HG02852 (cell line): ENCODE results near the gene ATP9A.
"Not testable (repeated sequence)": the region's sequence is repeated elsewhere in the genome, so short reads cannot be mapped to it uniquely, and the experiment has no call there.

Experiments used
- ATAC-seq: cut with Tn5 transposase; IDR thresholded peaks from one replicate; pipeline ENCODE4 v1.9.1; 2021; ENCODE audit warnings: mild to moderate bottlenecking, moderate library complexity; ENCODE audit not compliant: unreplicated experiment

ATP9A gene

DNA sequence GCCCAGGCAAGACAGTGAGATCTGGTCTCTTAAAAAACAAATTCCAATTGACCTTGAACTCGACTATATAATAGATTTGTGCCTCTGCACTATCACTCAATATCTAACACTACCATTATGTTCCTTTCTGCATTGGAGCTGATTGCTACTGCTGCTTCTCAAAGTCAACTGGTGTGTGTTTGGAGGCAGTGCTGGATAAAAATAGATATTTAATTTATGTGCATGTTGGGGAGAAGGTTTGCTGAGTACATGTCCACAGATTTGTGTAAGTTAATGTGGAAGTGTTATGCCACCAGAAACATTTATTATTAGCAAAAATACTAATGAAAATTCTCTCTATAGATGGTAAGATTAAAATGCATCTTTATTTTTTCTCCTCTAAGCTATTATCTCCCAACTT is 39.5 kb downstream of the ATP9A start:
- ATAC-seq = no peak

DNA sequence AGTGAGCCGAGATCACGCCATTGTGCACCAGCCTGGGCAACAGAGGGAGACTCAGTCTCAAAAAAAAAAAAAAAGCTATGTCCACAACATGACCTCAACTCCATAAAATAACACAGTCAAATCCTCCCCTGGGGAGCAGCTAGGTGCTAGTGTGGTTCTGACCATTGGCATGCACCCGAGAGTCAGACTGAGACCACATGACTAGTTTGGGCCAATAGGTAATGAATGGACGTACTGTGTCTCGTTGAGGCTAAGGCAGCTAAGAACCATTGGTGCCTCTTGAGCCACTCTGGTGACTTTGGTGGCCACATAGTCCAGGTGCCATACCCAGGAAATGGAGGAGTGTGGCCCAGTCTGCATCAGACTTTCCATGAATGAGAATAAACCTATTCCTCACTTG is 40.3 kb downstream of the ATP9A start:
- ATAC-seq = no peak

DNA sequence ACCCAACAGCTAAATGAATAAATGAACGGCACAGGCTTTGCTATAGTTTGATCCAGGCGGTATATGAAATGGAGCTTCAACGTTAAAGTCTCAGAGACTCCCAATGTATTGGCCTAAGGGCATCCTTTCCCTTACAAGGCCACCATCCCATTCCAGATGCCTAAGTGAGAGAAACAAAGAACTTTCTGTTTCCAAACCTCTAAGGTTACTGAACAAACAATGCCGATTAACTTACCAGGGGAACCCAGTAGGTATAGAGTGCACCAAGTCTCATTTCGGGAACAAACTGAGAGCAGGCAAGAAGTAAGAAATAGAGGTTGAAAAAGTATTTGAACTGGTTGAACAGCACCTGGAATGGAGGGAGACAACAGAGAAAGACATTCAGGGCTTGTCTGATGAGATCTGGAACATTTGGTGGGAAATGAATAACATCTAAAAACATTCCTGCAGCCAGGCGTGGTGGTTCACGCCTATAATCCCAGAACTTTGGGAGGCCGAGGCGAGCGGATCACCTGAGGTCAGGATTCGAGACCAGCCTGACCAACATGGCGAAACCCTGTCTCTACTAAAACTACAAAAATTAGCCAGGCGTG is 42.5 kb downstream of the ATP9A start:
- ATAC-seq = no peak

DNA sequence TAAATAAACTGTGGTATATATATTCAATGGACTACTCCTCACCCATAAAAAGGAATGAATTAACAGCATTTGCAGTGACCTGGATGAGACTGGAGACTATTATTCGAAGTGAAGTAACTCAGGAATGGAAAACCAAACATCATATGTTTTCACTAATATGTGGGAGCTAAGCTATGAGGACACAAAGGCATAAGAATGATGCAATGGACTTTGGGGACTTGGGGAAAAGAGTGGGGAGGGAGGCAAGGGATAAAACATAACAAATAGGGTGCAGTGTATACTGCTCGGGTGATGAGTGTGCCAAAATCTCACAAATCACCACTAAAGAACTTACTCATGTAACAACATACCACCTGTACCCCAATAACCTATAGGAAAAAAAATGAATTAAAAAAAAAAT is 45.2 kb downstream of the ATP9A start:
- ATAC-seq = not testable (repeated sequence)

DNA sequence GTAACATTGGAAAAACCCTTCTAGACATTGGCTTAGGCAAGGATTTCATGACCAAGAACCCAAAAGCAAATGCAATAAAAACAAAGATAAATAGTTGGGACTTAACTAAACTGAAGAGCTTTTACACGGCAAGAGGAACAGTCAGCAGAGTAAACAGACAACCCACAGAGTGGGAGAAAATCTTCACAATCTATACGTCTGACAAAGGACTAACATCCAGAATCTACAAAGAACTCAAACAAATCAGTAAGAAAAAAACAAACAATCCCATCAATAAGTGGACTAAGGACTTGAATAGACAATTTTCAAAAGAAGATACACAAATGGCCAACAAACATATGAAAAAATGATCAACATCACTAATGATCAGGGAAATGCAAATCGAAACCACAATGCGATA is 45.9 kb downstream of the ATP9A start:
- not testable (repeated sequence) for ATAC-seq

DNA sequence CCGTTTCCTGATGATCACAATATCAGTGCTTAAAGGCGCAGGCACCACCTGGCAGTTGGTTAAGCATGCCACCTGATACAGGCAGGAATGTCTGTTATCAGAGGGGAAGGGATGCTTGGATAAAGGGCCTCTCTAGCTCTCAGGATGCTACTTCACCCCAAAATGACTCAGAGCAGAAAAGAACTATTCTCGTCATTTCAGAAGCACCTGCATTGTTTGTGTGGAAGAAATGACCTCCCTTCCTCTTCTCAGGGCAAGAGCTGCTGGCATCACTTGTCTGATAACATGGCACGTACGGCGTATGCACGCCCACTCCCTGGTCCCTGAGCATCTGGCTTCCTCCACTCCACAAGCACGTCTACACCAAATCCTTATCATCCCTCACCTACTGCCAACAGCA is 47.3 kb downstream of the ATP9A start:
- ATAC-seq = no peak

DNA sequence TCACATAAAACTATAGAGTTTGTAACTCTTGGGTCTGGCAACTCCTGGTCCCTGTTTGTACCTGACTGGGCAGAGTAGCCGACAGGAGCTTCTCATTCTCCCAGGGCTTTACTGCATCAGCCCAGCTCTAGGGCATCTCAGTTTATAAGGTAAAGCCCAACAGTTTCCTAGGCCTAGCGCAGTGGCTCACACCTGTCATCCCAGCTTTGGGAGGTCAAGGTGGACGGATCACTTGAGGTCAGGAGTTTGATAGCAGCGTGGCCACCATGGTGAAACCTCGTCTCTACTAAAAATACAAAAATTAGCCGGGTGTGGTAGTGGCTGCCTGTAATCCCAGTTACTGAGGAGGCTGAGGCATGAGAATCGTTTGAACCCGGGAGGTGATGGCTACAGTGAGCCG is 47.8 kb downstream of the ATP9A start:
- no peak for ATAC-seq

DNA sequence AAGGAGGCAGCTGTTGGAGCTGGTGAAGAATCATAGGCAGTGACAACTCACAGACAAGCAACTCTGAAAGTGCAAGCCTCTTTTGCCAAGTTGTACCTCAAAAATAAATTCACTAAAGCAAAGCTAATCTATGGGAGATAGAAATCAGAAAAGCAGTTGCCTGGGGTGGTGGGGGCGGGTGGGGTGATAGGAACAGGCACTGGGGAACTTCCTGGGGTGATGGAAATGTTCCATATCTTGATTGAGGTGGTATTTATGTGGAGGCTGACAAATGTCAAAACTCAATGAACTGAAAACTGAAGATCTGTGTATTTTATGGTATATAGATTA is 52.4 kb downstream of the ATP9A start:
- no peak for ATAC-seq

DNA sequence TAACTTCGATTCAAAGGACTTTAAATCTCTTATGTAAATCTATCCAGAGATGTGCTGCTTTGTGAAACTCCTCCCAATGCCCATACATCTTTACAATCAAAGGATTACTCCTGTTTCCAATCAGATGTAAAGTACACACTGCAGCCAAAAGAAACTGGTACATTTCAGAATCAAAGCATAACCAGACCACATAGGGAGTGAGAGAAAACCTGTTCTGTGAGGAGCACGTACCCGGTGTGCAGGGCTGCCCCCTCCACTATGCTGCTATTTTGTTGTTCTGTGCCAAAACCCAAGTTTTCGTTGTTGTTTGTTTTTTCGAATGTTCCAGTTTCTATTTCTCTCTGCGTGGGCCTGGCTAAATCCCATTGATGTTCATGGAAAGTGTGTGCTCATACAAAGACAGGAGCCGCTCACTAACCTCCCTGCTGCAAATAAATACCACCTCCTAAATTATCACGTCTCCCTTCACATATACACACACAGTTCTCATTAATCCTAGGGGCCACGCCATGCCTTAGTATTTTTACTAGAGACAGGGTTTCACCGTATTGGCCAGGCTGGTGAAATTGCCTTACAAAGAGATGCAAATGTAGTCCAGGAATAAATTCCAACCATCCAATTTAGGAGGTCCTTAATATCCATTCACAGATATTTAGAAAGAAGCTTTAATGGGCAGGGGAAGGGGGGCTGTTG is 52.9 kb downstream of the ATP9A start:
- ATAC-seq = no peak

DNA sequence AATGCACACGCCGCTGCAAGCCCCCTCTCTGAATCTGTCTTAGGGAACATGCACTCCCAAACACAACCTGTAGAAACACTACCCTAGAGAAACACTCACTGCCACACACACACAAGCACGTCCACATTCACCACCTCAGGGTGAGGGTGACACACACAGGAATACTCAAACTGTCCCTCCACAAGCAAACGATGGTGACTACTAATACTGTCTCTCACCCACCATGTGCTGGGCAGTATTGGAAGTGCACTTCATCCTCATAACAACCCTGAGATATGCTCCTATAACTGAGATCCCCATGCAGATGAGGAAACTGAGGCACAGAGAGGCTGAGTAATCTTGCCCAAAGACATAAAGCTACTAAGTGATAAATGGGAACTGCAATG is 55.0 kb downstream of the ATP9A start:
- ATAC-seq = no peak

DNA sequence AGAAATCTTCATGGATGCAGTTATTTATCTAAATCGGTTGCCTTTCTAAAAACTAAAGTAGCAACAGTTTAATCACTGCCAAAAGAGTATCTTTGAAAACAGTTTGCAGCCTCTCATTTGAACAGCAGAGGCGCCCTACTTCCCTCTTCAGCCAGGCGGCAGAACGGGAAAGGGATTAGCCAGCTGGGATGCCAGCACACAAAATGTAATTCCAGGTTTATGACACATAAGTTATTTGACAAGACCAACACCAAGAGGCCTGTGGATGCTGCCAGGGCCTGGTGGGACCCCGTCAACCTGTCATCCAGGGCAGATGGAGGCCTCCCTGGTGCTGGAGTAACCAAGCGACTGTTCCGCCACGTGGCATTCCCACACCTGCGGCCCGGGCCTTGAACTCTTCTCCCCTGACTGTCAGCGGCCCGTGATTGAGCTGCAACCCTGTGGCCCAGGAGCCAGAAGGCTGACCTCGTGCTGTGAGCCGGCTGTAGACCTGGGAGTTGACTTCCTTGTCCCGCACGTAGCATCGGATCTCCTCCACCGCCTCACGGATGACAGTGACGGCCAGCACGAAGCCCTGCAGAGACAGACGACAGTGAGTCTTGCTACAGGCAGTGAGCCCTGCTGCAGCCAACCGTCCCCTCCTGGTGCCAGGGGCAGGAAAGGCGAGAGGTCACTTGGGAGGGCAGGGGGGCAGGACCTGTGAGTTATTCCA is 55.5 kb downstream of the ATP9A start:
- no peak for ATAC-seq

DNA sequence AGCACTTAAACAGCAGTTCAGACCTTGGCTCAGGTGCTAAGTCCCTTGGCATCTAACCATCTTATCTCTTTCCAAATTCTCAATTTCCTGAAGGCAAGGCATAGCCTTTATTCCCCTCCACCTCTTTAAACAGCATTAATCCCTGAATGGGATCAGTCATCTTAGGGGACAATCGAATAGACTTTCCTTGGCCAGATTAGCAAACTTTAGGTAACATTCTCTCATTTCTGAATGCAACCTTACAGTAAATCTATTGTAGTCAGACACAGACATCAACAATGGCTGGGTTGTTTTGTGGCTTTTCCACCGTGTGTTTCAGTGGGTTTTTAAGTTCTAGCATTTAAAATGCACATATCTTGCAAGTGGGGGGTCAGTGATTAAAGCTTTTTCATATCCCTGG is 56.8 kb downstream of the ATP9A start:
- ATAC-seq = no peak

DNA sequence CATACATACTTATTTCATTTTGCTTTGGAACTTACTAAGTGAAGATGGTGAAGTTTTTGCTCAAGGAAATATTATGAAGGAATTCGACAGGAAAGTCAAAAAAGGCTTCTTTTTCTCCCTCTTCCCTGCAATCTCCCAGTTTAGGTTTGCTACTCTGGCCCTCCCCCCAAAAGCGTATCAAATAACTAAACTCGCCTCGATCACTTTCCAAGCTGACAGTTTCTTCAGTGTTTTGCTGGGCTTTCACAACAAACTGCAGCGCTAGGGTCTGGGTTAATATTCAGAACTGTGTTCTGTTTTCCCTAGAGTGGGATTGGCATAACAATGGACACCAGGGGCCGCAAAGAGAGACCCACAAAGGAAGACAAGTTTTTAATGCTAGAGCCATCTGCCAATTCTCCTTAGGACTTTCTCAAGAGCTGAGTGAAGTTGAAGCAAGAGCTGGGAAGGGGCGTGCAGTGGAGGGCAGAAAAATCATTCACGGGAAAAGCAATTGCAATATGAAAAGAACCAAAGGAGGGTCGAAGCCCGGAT is 57.8 kb downstream of the ATP9A start:
- no peak for ATAC-seq

DNA sequence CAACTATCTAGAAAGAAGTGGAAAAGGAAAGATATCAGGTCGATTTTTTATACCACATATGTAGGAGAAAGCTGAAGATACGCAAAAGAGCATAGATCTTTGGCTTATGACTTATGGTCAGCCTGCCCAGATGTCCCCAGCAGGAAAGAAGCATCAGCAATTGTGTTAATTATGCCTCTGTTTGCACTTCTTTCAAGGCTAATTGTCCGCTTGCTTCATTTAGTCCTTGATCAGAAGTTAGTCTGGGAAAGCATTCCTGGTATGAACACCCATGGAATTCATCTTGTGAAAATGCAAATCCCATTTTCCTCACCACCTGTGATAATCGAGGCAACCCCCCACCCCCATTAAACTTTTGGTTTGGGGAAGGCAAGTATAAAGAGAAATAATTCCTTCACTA is 62.8 kb downstream of the ATP9A start:
- ATAC-seq = no peak

DNA sequence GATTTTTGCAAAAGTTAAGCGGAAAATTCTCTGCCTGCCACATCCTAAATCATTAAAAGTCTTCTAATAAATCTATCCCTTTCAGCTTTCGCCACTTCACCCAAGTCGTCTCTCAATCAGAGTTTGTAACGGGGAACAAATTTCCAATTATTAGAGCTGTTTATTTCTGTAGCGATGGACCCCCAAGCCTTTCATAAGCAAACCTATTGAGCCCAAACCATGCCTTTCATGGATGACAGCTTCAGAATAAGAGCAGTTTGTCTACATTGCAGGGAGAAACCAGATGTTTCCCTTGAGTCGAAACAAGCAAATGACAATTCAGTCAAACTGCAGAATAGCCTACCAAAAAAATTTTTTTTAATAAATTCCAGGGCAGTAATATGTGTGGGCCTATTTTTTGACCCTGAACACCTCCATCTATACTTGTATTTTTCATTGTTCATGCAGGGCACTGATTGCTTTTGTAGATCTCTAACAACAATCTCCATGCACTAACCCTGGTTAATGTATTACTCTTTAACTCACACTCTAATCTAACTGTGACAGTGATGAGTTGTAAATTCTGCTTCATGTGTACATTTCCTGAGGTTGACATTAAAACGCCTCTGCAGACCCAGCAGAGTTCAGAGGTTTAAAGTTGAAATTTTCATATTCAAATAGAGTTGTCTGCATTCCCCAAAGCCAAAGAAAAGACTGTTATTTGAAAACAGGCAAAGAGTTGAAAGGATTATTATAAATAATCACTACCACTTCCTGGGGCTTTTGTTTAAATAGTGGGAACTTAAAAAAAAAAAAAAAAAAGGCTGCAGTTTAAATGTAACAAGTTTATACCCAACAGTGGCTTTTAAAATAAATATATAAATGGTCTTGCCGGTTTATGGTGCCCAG is 64.5 kb downstream of the ATP9A start:
- ATAC-seq = no peak

DNA sequence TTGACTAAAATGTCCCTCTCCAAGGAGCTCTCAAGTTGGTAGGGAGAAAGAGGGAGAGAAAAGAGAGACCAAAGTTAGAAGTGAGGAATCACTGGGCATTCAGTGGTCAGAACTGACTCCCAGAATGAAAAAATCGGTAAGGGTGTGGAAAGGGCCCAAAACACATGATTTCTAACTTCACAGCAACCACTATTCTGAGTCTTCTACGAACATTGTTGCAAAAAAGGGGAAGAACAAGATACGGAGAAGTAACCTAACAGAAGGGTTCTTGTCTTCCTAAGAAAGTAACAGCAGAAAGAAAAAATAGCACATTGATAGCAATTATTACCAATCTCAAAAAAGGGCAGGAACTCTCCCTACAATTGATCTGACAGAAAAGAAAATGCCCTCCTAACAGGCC is 65.6 kb downstream of the ATP9A start:
- no peak for ATAC-seq

DNA sequence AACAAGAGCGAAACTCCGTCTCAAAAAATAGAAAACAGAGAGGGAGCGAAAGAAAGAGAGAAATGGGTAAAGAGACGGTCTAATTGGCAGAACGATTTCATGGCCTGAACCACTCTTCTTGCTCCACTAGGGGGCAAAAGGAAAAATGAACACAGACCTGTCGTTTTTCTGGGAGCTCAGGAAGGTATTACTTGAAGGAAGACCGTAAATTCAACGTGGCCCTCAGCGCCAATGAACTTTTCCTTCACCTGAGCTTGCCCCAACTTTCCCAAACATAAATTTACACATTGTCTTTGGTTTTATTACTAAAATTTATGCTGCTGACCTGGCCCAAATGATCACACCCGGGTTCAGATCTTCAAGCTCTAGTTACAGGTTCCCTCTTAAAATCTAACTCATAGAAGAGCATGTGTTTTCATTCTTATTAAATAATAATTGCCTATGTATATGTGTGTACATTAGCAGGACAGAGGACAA is 67.3 kb downstream of the ATP9A start:
- no peak for ATAC-seq

DNA sequence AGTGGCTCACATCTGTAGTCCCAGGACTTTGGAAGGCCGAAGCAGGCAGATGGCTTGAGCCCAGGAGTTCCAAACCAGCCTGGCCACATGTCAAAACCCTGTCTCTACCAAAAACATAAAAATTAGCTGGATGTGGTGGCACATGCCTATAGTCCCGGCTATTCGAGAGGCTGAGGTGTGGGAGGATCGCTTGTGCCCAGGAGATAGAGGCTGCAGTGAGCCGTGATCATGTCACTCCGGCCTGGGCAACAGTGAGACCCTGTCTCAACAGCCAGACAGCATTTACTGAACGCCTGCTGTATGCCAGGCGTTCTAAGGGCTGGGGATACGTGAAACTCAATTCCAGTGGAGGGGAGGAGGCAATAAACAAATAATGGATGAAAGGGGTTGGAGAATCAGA is 69.9 kb downstream of the ATP9A start:
- ATAC-seq = no peak

DNA sequence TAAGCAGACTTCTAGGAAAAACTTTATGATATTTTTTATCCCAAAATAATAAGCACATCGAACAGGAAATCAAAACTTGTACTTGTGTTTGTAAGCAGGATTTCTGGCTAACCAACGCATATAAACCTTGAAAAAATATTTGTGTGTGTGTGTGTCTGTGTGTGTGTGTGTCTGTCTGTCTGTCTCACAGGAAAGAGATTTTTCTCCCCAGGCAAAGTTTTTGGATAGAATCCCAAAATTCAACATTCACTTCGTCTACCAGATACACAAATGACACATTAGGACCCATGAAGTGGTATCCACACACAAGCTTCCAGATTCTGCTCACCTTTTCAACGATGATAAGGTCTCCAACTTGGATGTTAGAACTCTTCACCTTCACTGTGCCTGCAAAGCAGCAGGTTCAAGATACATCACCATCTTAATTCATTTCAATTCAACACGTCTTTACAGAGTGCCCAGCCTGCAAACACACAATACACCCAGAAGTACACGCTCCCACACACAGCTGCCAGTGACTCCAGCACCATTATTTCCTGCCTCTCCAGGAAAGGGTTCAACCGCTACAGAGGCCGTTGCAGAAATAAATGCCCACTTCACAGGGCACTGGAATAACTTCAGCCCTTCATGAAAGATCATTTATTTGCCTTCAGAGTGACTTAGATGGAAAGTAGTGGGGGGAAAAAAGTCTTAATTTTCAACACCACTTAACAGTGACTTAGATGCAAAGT is 70.9 kb downstream of the ATP9A start:
- ATAC-seq = no peak

DNA sequence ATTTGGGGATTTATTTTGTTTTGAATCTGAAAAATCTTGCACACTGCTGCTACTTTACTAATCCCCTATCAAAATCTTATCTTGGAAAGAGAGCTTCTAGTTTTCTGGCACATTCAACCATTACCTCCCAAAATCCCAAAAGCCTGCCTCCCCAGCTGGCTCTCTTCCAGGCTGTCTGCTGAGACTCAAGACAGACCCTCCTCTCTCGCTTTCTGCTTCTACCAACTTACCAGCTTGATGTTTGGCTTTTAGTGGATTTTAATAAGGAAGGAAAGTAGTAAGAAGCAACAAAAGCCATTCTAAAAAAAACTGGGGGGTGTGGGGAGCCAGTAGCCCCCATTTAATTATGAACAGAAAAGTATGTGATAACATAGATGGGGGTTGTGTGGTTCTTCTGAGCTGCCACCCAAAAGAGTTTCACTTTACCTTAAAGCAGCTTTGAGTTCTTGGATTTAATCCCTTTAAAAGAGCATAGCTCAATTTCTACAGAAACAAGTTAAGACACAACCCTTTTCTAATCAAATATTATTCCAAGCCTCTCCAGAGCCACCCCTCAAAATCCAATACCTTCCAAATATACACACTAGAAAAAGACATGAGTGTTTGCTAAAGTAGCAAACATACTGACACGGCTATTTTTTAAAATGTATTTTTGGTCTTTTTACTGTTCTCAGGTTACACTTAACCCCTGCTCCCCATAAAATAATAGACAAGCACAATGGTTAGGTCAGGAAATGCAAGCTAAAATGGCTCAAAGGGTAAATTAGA is 71.7 kb downstream of the ATP9A start:
- no peak for ATAC-seq
